Measurements from ENCODE around the gene KLF16.

DNA sequence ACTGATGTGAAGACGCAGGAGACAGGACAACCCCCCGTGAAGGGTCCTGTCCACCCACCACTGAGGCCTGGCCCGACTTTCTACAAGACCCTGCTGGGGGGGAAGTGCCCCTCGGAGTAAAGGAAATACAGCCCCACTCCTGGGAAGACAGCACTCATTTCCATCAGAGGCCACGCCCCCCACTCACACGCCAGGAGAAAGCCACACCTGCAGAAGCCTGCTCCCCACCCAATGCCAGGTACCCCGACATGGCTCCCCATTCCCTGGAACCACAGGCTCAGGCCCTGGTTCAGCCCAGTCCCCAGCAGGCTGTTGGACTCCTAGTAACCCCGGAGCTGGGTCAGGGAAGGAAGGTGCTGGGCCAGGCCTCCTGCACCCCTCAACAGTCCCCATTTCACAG lies 40.4 kb downstream of the KLF16 start:
- no peak for TF ChIP-seq CTCF (IDR thresholded peaks at IDR 0.05)
- no peak for TF ChIP-seq ZNF396 (CRISPR knock-in tag; IDR thresholded peaks at IDR 0.05; ENCODE audit: borderline replicate concordance)
- TF ChIP-seq TP53 (CRISPR knock-in tag; IDR thresholded peaks at IDR 0.05), result no peak
- TF ChIP-seq NR1H2 (CRISPR knock-in tag; IDR thresholded peaks at IDR 0.05), result no peak
- TF ChIP-seq, protein P1, sequence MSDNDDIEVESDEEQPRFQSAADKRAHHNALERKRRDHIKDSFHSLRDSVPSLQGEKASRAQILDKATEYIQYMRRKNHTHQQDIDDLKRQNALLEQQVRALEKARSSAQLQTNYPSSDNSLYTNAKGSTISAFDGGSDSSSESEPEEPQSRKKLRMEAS (CRISPR knock-in tag; IDR thresholded peaks at IDR 0.05), result no peak
- no peak for TF ChIP-seq ZBTB21 (CRISPR knock-in tag; IDR thresholded peaks at IDR 0.05; ENCODE audit: borderline replicate concordance)
- no peak for TF ChIP-seq GABPB1 (CRISPR knock-in tag; IDR thresholded peaks at IDR 0.05)

Measured in WTC11 (cell line).